ENCODE results near the gene NEGR1. TPM values are rescaled to one million over a fixed set of nuclear protein-coding genes. Genes with fewer than 3 reads are reported as not detected.

NEGR1 gene
- total RNA-seq, 2 experiments from 2014 or later: not detected

DNA sequence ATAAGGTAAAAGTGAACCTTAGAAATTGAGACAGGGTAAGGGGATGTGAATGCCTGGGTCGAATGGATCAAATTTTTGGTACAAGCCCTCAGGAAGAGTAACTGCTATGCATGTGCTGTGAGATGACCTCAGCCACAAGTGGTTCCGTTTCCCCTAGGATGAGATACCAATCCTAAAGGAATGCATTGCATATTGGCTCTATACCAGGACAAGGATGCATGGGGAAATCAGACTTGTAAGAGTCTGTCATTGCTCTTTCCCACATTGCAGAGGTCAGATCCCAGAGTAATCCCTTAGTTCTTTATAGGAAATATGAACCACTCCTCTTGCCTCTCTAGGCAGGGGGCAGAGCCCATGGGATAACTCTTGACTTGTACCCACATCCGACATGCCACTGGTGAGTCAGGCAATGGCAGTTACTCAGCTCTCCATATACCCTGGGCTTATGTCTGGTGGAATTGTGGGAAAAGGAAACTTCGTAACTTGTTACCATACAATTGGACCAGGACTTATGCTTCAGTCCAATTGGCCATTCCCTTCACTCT, 773.2 kb downstream of the NEGR1 start:
- no peaks in the 10 kb centered on the region for H3K4me1 Mint-ChIP-seq (ENCODE audit: low read depth)
- H3K4me3 Mint-ChIP-seq: no peak overlapping the region
- no peak overlapping the region for H3K27ac Mint-ChIP-seq
- intact Hi-C loops (cut with micrococcal nuclease): no loop called here
- peaks cover 1% of the 10 kb centered on the region for H3K9me3 Mint-ChIP-seq
- no peaks in the 10 kb centered on the region for H3K27me3 Mint-ChIP-seq (ENCODE audit: low read depth)
- CTCF ChIA-PET: no interaction called here
- H3K36me3 Mint-ChIP-seq (ENCODE audit: low read depth): no peaks in the 10 kb centered on the region
- no peak for DNase-seq

DNA sequence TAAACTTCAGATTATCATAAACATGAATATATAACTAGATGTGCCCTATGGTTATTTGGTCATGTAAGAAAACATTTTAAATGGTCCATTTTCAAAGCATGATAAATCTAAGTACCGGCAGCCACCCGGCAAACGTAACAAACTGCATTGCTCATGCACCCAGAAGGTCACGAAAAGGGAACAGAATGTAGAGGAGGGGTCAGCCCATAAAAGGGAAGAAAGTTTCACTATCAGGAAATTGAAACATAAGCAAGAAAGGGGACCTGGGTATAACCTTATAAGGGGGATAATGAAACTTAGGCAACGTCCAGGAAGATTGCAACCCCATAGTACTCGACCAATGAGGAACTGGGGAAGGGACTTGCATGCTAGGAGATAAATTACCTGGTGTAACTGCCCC, 780.3 kb downstream of the NEGR1 start:
- no peaks in the 10 kb centered on the region for H3K4me1 Mint-ChIP-seq (ENCODE audit: low read depth)
- DNase-seq: no peak
- no peaks in the 10 kb centered on the region for H3K27me3 Mint-ChIP-seq (ENCODE audit: low read depth)
- H3K9me3 Mint-ChIP-seq: no peaks in the 10 kb centered on the region
- no peak overlapping the region for H3K27ac Mint-ChIP-seq
- CTCF ChIA-PET: no interaction called here
- H3K4me3 Mint-ChIP-seq: no peak overlapping the region
- no peaks in the 10 kb centered on the region for H3K36me3 Mint-ChIP-seq (ENCODE audit: low read depth)
- intact Hi-C loops (cut with micrococcal nuclease): no loop called here

DNA sequence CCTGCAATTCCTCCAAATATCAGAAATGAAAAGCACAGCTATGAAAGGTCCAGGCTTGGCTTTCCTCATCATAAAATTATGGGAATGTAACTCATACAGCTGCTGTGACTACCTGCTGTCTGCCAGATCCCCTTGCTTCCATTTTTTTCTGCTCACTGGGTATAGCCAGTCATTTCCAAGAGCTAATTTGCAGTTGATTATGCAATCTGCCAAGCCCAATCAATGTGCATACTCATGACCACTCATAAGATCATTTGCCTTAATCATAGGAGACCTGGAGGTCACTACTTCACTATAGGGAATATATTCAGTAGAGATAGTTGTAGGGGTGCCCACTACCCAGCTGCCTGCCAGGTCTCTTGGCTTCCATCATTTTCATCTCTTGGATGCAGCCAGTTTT, 783.8 kb downstream of the NEGR1 start:
- CTCF ChIA-PET: no interaction called here
- intact Hi-C loops (cut with micrococcal nuclease): no loop called here
- Mint-ChIP-seq H3K36me3 (ENCODE audit: low read depth) (no peaks in the 10 kb centered on the region), H3K27me3 (ENCODE audit: low read depth) (no peaks in the 10 kb centered on the region), H3K4me3 (no peak overlapping the region), H3K4me1 (ENCODE audit: low read depth) (no peaks in the 10 kb centered on the region), H3K27ac (no peak overlapping the region), H3K9me3 (no peaks in the 10 kb centered on the region)
- DNase-seq: no peak

DNA sequence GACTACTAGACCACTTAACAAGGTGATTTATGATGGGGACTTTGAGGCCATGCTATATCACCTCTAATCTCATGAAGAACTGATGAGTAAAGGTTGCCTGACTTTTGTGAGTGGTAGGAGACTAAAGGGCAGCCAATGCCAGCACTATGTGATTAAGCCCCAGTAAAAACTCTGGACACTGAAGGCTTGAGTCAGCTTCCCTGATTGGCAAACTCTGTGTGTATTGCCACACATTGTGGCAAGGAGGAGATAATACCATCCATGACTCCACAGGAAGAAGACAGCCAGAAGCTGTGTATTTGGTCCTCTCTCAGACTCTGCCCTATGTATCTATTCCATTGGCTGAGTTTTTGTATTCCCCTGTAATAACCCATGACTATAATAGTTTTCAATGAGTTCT, 788.2 kb downstream of the NEGR1 start:
- H3K9me3 Mint-ChIP-seq: no peaks in the 10 kb centered on the region
- H3K27ac Mint-ChIP-seq: no peak overlapping the region
- H3K4me3 Mint-ChIP-seq: no peak overlapping the region
- CTCF ChIA-PET: no interaction called here
- H3K4me1 Mint-ChIP-seq (ENCODE audit: low read depth): no peaks in the 10 kb centered on the region
- intact Hi-C loops (cut with micrococcal nuclease): no loop called here
- DNase-seq: no peak
- no peaks in the 10 kb centered on the region for H3K27me3 Mint-ChIP-seq (ENCODE audit: low read depth)
- H3K36me3 Mint-ChIP-seq (ENCODE audit: low read depth): no peaks in the 10 kb centered on the region

DNA sequence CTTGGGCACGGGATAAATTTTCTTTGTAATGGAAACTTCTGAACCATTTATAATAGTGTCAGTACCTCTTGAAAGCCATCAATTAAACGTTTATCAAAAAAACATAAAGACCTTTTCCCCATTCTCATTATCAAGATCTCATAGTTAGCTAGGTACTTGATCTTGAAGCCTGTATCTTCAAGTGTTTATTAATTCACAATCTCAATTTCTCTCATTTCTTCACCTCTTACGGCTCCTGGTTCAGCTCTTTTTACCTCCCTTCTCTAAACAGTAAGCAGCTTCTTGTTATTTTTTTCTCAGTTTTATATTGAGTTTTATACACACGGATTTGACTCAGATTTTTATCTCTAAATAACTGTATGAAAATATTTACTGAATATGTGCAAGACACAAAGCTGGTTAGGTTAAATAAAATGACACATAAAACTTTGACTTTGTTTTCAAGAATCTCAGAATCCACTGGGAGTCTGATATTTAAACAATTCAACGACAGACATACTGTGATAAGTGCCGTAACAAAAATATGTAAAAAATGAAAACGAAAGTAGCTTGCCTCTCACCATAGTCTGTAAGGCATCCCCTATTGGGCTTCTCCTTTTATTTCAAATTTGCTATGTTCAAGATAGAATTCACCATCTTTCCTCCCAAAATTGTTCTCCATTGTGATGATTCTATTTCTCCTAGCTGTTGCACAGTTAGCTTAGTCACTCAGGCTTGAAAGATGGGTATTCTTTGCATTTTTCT, 789.9 kb downstream of the NEGR1 start:
- no peak overlapping the region for H3K27ac Mint-ChIP-seq

DNA sequence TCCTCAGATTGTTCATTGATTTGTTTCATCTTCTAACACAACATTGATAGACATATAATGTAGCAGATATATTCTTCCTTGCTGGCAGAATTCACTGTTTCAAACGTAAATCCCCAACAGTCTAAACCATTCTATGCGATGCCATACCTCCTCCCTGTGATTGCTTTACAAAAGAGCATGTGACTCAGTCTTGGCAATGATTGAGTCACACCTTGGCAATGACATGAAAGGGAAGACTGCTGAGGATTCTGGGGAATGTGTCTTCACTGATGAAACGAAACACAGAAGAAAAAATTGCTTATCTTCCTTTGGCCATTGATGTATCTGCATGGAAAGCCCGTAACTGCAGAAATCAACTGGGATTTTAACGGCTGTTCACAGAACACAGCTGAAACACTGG, 791.9 kb downstream of the NEGR1 start:
- CTCF ChIA-PET: no interaction called here
- intact Hi-C loops (cut with micrococcal nuclease): no loop called here
- Mint-ChIP-seq H3K27me3 (ENCODE audit: low read depth) (no peaks in the 10 kb centered on the region), H3K4me3 (no peak overlapping the region), H3K27ac (no peak overlapping the region), H3K36me3 (ENCODE audit: low read depth) (no peaks in the 10 kb centered on the region), H3K9me3 (no peaks in the 10 kb centered on the region), H3K4me1 (ENCODE audit: low read depth) (no peaks in the 10 kb centered on the region)
- no peak for DNase-seq

More for the DNA sequence above, 789.9 kb downstream of the NEGR1 start:
- Mint-ChIP-seq H3K4me1 (ENCODE audit: low read depth) (no peaks in the 10 kb centered on the region), H3K36me3 (ENCODE audit: low read depth) (no peaks in the 10 kb centered on the region), H3K4me3 (no peak overlapping the region), H3K27me3 (ENCODE audit: low read depth) (no peaks in the 10 kb centered on the region), H3K9me3 (no peaks in the 10 kb centered on the region)
- CTCF ChIA-PET: no interaction called here
- no peak for DNase-seq
- intact Hi-C loops (cut with micrococcal nuclease): no loop called here

DNA sequence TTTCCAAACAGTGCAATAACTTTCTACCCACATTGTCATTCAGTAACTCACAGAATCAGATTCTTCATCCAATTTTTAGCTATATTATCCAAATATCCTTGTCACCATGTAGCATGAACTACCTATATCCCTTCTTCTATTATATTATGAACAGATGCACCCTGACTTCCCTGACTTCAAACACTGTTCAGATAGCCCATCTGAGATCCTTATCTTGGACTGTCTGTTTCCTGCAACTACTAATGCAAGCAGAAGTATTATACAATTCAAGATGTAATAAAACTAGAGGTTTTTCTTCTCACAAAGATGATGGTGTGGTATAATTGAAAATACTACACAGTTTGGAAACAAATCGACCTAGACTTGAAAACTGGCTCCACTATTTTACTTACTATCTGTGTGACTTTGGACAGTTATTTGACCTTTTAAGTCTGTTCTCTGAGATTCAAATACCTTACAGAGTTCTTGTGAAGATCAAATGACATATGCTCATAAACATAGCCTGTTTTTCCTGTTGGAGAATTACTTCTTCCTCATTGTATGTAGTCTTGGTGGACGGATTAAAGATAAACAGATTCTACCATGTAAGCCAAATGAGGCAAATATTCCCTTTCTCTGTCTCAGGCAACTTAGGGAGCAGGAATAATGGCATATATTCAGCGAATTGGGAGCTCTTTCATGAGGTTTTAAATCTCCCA, 793.6 kb downstream of the NEGR1 start:
- no peak overlapping the region for H3K4me3 Mint-ChIP-seq
- intact Hi-C loops (cut with micrococcal nuclease): no loop called here
- H3K36me3 Mint-ChIP-seq (ENCODE audit: low read depth): no peaks in the 10 kb centered on the region
- H3K9me3 Mint-ChIP-seq: no peaks in the 10 kb centered on the region
- no peaks in the 10 kb centered on the region for H3K27me3 Mint-ChIP-seq (ENCODE audit: low read depth)
- CTCF ChIA-PET: no interaction called here
- no peak overlapping the region for H3K27ac Mint-ChIP-seq
- H3K4me1 Mint-ChIP-seq (ENCODE audit: low read depth): no peaks in the 10 kb centered on the region
- DNase-seq: no peak

DNA sequence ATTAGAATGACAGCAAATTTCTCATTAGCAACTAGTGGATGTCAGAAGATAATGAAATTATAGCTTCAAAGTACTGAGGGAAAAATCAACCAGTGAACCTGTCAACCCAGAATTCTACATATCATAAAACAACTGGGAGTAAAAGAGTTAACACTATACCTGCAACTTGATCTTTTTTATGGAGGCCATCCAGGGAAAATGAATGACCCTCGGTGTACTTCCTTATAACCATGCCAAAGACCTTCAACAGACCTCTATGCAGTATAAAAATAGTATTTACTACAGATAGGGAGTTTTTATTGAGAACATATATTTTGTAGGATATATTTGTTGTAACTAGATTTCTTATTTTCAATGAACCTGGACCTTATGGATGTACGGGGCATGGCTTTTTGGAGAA, 809.0 kb downstream of the NEGR1 start:
- intact Hi-C loops (cut with micrococcal nuclease): no loop called here
- Mint-ChIP-seq H3K36me3 (ENCODE audit: low read depth) (no peaks in the 10 kb centered on the region), H3K4me1 (ENCODE audit: low read depth) (no peaks in the 10 kb centered on the region), H3K9me3 (no peaks in the 10 kb centered on the region), H3K27ac (no peak overlapping the region), H3K27me3 (ENCODE audit: low read depth) (no peaks in the 10 kb centered on the region), H3K4me3 (no peak overlapping the region)
- DNase-seq: no peak
- CTCF ChIA-PET: no interaction called here

DNA sequence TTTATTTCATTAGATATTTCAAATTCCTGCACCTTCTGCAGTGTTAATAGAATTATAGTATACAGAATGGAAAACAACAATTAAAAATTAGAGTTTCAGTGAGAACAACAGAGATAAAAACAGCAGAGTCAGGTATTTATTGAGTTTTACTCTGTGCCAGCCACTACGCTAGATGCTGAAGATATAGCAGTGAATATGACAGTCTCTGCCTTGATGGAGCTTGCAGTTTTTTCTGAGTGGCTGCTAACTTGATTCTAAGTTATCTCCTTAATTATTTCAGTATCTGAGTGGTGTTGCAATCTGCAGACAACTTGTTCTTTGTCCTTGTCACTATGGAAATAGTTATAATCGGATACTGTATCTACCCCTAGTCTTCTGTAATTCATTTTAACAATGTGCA, 817.2 kb downstream of the NEGR1 start:
- no peak for DNase-seq
- Mint-ChIP-seq H3K9me3 (no peaks in the 10 kb centered on the region), H3K27ac (no peak overlapping the region), H3K4me1 (ENCODE audit: low read depth) (no peaks in the 10 kb centered on the region), H3K27me3 (ENCODE audit: low read depth) (no peaks in the 10 kb centered on the region), H3K36me3 (ENCODE audit: low read depth) (no peaks in the 10 kb centered on the region), H3K4me3 (no peak overlapping the region)
- CTCF ChIA-PET: no interaction called here
- intact Hi-C loops (cut with micrococcal nuclease): no loop called here

DNA sequence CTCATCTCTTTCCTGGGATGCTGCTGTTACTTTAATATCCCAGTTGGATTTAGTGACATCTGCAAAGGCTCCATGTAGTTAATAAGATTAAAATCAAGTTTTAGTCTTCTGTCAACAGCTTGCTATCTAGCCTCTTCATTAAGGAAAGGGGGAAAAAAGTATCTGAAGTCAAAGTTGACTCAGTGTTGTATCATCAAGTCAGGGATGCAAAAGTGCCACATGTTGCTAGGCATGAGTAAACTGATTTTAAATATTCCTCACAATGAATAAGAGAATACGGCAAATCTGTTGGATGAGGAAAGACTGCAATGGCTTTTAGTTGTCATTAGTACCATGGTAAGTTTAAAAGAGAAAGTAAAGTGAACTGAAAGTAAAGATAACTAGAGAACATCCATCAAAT, 818.3 kb downstream of the NEGR1 start:
- no peak for DNase-seq
- H3K9me3 Mint-ChIP-seq: no peaks in the 10 kb centered on the region
- H3K4me3 Mint-ChIP-seq: no peak overlapping the region
- intact Hi-C loops (cut with micrococcal nuclease): no loop called here
- CTCF ChIA-PET: no interaction called here
- H3K36me3 Mint-ChIP-seq (ENCODE audit: low read depth): no peaks in the 10 kb centered on the region
- no peaks in the 10 kb centered on the region for H3K4me1 Mint-ChIP-seq (ENCODE audit: low read depth)
- no peak overlapping the region for H3K27ac Mint-ChIP-seq
- no peaks in the 10 kb centered on the region for H3K27me3 Mint-ChIP-seq (ENCODE audit: low read depth)

DNA sequence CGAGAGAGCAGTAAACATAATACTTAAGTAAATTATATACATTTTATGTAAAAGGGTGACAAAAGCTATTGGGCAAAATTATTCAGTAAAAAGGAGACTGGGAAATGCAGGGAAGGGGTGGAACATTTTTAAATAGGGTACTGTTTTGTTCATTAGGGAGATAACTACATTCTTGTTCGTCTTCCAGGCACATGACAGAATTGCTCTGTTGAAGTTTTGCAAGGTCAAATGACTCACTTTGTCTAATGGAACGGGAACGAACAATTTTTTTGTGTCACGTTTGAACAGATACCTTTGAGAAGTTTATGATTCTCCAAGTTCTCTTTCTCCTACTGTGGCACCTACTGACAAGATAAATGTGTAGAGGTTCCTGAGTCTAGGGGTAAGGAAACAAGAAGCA, 819.2 kb downstream of the NEGR1 start:
- no peaks in the 10 kb centered on the region for H3K27me3 Mint-ChIP-seq (ENCODE audit: low read depth)
- no peaks in the 10 kb centered on the region for H3K36me3 Mint-ChIP-seq (ENCODE audit: low read depth)
- intact Hi-C loops (cut with micrococcal nuclease): no loop called here
- CTCF ChIA-PET: no interaction called here
- H3K4me1 Mint-ChIP-seq (ENCODE audit: low read depth): no peaks in the 10 kb centered on the region
- no peaks in the 10 kb centered on the region for H3K9me3 Mint-ChIP-seq
- H3K27ac Mint-ChIP-seq: no peak overlapping the region
- no peak for DNase-seq
- no peak overlapping the region for H3K4me3 Mint-ChIP-seq

DNA sequence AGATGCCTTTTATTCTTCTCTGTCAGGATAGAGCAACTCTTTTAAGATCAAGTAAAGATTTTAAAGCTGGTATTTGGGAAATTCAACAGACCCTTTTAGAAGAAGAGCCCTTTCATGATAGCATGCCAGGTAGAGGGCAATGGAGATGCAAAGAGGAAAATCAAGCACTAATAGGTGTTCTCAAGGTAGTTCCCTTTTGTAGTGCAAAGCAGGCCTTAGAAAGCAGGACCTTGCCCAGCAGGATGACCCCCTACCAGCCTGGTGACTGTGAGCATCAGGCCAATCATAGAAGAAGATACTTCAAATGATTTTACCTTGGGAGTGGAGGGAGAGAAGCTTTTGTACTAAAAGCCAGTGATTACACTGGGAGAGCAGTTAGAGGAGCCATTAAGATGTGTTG, 820.1 kb downstream of the NEGR1 start:
- CTCF ChIA-PET: no interaction called here
- intact Hi-C loops (cut with micrococcal nuclease): no loop called here
- H3K9me3 Mint-ChIP-seq: no peaks in the 10 kb centered on the region
- no peak for DNase-seq
- no peak overlapping the region for H3K4me3 Mint-ChIP-seq
- H3K27ac Mint-ChIP-seq: no peak overlapping the region
- H3K27me3 Mint-ChIP-seq (ENCODE audit: low read depth): no peaks in the 10 kb centered on the region
- H3K36me3 Mint-ChIP-seq (ENCODE audit: low read depth): no peaks in the 10 kb centered on the region
- H3K4me1 Mint-ChIP-seq (ENCODE audit: low read depth): no peaks in the 10 kb centered on the region

DNA sequence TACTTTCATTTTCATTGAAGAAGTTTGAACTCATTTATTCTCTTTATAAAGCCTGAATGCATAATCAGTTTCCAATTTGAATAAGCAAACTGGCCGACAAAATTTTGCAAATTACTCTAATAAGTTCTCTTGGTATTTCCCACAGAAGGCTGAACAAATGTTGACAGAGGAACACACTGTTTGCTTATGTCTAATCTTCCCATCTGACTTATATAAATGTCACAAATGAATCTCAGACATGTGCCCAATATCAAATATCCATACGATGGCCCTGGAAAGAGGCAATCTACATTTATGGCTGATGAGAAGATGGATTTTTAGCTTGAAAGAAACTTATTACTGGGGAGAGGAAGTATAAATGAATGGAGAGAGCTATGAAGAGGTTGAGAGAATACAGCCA, 820.9 kb downstream of the NEGR1 start:
- Mint-ChIP-seq H3K9me3 (no peaks in the 10 kb centered on the region), H3K36me3 (ENCODE audit: low read depth) (no peaks in the 10 kb centered on the region), H3K27ac (no peak overlapping the region), H3K4me1 (ENCODE audit: low read depth) (no peaks in the 10 kb centered on the region), H3K27me3 (ENCODE audit: low read depth) (no peaks in the 10 kb centered on the region), H3K4me3 (no peak overlapping the region)
- intact Hi-C loops (cut with micrococcal nuclease): no loop called here
- DNase-seq: no peak
- CTCF ChIA-PET: no interaction called here

Data from activated naive CD4-positive, alpha-beta T cell treated with anti-CD3 and anti-CD28 coated beads for 36 hours (primary cell).